Bone marrow (tissue), 2 donors: ENCODE data around the gene ZNF776.
"Not testable (repeated sequence)": the region's sequence is repeated elsewhere in the genome, so short reads cannot be mapped to it uniquely, and the experiment has no call there.

Experiments used
- DNase-seq, 2 donors: peaks; one replicate each; lab custom pipeline; 2025; lab: John Stamatoyannopoulos, UW

ZNF776 gene

GRCh38 chr19:57778336-57778735 is 31.7 kb downstream of the ZNF776 start:
- DNase-seq, result no peak

DNA sequence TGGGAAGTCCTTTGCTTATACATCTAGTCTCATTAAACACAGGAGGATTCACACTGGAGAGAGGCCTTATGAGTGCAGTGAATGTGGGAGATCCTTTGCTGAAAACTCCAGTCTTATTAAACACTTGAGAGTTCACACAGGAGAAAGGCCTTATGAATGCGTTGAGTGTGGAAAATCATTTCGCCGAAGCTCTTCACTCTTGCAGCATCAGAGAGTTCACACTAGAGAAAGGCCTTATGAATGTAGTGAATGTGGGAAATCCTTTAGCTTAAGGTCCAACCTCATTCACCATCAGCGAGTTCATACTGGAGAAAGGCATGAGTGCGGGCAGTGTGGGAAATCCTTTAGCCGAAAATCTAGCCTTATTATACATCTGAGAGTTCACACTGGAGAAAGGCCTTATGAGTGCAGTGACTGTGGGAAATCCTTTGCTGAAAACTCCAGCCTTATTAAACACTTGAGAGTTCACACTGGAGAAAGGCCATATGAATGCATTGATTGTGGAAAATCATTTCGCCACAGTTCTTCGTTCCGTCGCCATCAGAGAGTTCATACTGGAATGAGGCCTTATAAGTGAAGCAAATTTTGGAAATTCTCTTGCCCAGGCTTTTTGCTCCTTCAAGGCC is 32.7 kb downstream of the ZNF776 start:
- no peak for DNase-seq

- DNase-seq, result no peak
These were observed 39.7 kb downstream of the ZNF776 start for GRCh38 chr19:57786286-57786685.

- no peak for DNase-seq
These were observed 40.3 kb downstream of the ZNF776 start for GRCh38 chr19:57786906-57787305.

DNA sequence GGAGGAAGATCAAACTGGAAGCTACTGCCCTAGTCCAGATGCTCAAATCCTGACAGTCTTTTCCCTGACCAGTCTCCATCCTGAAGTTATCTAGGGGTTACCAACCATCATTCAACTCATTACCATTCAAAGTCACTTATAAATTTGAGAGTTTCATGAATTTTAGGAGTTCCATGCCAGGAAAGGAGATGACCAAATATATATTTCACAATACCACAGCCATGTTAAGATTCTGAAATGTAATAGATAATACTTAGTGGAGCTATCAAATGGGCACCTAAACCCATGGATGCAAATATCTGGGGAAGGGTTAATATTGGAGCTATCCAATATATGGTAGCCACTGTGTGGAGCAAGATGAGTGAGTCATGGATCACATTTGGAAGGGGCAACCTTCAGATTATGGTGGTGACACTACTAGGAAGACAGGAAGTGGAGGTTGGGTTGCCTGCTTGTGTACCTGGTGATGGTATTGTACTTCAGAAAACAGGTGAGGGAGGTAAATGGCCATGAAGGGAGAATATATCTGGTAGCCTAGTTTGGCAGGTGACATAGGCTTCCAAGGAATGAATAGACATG is 41.6 kb downstream of the ZNF776 start:
- DNase-seq, result no peak

GRCh38 chr19:57789288-57789687 is 42.7 kb downstream of the ZNF776 start:
- DNase-seq, result no peak

GRCh38 chr19:57796580-57796979 is 50.0 kb downstream of the ZNF776 start:
- not testable (repeated sequence) for DNase-seq

GRCh38 chr19:57800696-57801095 is 54.1 kb downstream of the ZNF776 start:
- DNase-seq, result no peak

GRCh38 chr19:57802269-57802668 is 55.7 kb downstream of the ZNF776 start:
- no peak for DNase-seq

DNA sequence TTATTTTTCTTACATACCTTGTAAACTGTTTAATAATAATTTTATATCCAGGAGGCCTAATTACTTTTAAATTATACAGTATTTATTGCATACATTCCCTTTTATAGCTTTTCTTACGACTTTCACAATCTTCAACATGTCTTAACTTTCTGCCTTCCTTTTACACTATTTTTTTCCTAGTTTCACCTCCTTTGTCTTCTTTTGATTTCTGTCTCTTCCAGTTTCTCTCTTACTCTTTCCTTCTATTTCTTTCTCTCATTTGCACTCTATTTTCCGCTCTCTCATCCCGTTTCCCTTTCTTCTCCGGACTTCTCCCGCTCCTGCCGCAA is 56.6 kb downstream of the ZNF776 start:
- no peak for DNase-seq

DNA sequence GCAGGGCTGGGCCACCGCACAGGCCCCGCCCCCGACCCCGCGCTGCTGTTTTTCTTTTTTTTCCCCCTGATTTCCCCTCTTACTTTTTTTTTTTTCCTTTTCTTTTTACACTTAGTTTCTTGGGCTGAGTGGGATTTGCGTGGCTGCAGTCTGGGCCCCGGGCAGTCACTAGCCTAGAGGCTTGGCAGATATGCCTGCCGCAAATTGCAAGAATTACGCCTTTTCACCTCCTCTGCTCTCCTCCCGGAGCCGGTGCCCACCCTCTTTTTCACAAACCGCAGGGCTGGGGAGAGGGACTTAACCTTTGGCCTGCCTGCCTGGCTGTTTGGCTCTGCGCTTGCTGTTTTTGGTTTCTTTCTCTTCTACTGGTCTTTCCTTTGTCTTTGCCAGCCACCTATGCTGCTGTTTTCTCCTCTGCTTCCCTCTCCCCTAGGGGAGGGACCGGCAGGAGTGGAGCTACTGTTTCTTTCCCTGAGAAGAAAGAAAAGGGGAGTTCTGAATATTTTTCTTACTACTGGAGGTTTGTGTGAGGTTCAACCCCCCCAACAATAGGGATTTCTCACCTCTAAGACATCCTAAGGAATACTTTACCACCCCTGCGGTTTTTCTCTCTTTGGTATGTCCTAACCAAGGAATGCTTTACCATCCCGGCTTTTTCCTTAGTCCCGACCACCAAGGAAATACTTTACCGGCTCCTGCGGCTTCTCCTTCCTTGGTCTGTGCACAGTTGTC is 57.1 kb downstream of the ZNF776 start:
- DNase-seq, result peak in 1 of 2 donors; percentile 14

- DNase-seq, result no peak
These were observed 60.9 kb downstream of the ZNF776 start for GRCh38 chr19:57807541-57807940.
